Measurements from ENCODE around the gene ZNF296. TPM values are rescaled to one million over a fixed set of nuclear protein-coding genes. Genes with fewer than 3 reads are reported as not detected.

Gene ZNF296
- total RNA-seq, 1 experiment from 2014 or later = 3.7 TPM

DNA sequence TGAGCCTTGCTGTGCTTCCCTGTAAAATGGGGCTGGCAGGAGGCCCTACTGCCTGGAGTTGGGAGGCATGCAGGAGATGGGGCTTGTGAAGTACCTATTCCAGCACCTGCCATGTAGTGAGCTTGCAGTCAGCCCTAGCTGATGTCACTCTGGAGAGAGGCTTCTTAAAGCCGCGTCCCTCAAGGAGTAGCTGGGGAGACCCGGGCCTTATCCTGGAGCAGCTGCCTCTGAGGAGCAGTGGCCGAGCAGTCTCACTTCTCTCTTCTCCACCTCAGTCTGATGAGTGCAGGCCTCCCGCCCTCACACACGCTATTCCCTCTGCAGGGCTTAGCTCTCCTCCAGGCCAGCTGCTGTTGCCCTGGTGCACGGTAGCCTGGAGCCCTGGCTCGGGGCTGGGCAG is 19.4 kb downstream of the ZNF296 start:
- Histone ChIP-seq H3K36me3 (ENCODE audit: low read depth) (peaks cover 39% of the 10 kb centered on the region), H3K79me2 (ENCODE audit: low read depth) (no peaks in the 10 kb centered on the region), H3K4me2 (no peak overlapping the region), H3K27ac (no peak overlapping the region), H2AFZ (no peak overlapping the region), H3K9me2 (ENCODE audit: insufficient read depth) (no peaks in the 10 kb centered on the region), H3K27me3 (ENCODE audit: insufficient read depth, low read depth) (no peaks in the 10 kb centered on the region), H3K9me3 (ENCODE audit: insufficient read depth, low read depth) (no peaks in the 10 kb centered on the region), H4K20me1 (ENCODE audit: insufficient read depth) (peaks cover 64% of the 10 kb centered on the region), H3K4me1 (replicated peaks; ENCODE audit: insufficient read depth) (no peaks in the 10 kb centered on the region), H3F3A (ENCODE audit: insufficient read depth, low read depth) (peaks cover 33% of the 10 kb centered on the region; the same call in 1 of the 2 replicates), H3K4me3 (no peak overlapping the region)
- POLR2A ChIA-PET (ENCODE audit: unreplicated experiment) = no interaction called here
- intact Hi-C loops (cut with micrococcal nuclease; ENCODE audit: unreplicated experiment) = loop anchor here (5.0 to 10.0 kb wide), 2 partner anchors 152 to 275 kb away; partner anchors contain the start of gene APOE
- CTCF ChIA-PET = no interaction called here
- DNase-seq = no peak
- BruUV-seq (replicated peaks) = no TSS peak
- no peak for TF ChIP-seq EZH2 (IDR thresholded peaks at IDR 0.05; ENCODE audit: low read depth)
- TF ChIP-seq, protein P1, sequence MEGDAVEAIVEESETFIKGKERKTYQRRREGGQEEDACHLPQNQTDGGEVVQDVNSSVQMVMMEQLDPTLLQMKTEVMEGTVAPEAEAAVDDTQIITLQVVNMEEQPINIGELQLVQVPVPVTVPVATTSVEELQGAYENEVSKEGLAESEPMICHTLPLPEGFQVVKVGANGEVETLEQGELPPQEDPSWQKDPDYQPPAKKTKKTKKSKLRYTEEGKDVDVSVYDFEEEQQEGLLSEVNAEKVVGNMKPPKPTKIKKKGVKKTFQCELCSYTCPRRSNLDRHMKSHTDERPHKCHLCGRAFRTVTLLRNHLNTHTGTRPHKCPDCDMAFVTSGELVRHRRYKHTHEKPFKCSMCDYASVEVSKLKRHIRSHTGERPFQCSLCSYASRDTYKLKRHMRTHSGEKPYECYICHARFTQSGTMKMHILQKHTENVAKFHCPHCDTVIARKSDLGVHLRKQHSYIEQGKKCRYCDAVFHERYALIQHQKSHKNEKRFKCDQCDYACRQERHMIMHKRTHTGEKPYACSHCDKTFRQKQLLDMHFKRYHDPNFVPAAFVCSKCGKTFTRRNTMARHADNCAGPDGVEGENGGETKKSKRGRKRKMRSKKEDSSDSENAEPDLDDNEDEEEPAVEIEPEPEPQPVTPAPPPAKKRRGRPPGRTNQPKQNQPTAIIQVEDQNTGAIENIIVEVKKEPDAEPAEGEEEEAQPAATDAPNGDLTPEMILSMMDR (conservative IDR thresholded peaks at IDR 0.05) = no peak

DNA sequence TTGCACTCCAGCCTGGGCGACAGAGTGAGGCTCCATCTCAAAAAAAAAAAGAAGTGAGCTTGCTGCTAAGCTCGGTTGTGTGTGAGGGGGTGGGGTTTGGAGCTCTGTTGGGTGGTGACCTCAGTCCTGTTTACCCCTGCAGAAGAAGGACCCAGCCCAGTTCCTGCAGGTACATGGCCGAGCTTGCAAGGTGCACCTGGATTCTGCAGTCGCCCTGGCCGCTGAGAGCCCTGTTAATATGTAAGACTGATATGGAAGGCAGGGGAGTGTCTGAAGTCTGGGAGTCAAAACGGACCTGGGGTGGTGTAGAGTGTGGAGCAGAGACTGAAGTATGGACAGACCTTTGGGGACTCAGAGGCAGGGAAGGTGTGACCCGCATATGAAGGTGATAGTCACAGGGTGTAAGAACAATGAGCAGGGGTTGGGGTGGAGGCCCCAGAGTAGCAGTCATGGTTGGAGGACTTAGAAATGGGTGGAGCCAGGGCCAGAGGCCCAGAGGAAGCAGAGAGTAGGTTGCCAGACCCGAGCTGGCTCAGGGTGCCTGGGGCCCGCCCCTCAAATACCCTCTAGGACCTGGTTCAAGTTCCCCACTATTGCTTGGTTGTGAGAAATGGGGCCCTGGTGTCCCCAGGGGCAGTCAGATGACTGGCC is 24.2 kb downstream of the ZNF296 start:
- no peaks in the 10 kb centered on the region for H3K9me3 ChIP-seq (ENCODE audit: insufficient read depth, low read depth)
- no peaks in the 10 kb centered on the region for H3K27me3 ChIP-seq (ENCODE audit: insufficient read depth, low read depth)
- no TSS peak for BruUV-seq (replicated peaks)
- H3K79me2 ChIP-seq (ENCODE audit: low read depth) = peaks cover 39% of the 10 kb centered on the region
- no peaks in the 10 kb centered on the region for H3K9me2 ChIP-seq (ENCODE audit: insufficient read depth)
- CTCF ChIA-PET = no interaction called here
- TF ChIP-seq, protein P1 (conservative IDR thresholded peaks at IDR 0.05) = no peak
- no peak for TF ChIP-seq EZH2 (IDR thresholded peaks at IDR 0.05; ENCODE audit: low read depth)
- no peak overlapping the region for H3K27ac ChIP-seq
- no peak for DNase-seq
- no peak overlapping the region for H3K4me3 ChIP-seq
- POLR2A ChIA-PET (ENCODE audit: unreplicated experiment) = no interaction called here
- intact Hi-C loops (cut with micrococcal nuclease; ENCODE audit: unreplicated experiment) = loop anchor here (10.0 kb wide), 1 partner anchor 147 kb away; the partner anchor contains the start of gene APOE
- H3K36me3 ChIP-seq (ENCODE audit: low read depth) = peaks cover 31% of the 10 kb centered on the region
- no peak overlapping the region for H2AFZ ChIP-seq
- H4K20me1 ChIP-seq (ENCODE audit: insufficient read depth) = peaks cover 80% of the 10 kb centered on the region
- H3F3A ChIP-seq (ENCODE audit: insufficient read depth, low read depth) = peaks cover 28% of the 10 kb centered on the region; the same call in 1 of the 2 replicates
- H3K4me2 ChIP-seq = no peak overlapping the region
- H3K4me1 ChIP-seq (replicated peaks; ENCODE audit: insufficient read depth) = no peaks in the 10 kb centered on the region

DNA sequence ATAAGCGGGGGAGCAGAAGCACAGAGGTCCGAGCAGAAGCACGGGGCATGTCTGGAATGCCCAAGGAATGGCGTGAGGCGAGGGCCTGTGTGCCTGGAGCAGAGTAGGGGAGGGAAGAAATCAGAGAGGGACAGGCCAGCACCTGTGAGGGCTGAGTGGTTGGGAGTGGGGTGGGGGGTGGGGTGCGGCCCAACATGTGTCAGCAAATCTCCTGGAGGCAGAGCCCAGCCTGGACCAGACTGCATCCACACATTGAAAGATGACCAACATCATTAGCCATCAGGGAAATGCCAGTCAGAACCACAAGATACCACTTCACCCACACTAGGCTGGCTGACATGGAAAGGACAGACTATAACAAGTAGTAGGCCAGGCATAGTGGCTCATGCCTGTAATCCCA is 26.2 kb downstream of the ZNF296 start:
- BruUV-seq (replicated peaks) = no TSS peak
- no peak overlapping the region for H3K4me3 ChIP-seq
- no peak overlapping the region for H2AFZ ChIP-seq
- TF ChIP-seq, protein P1 (conservative IDR thresholded peaks at IDR 0.05) = no peak
- TF ChIP-seq EZH2 (IDR thresholded peaks at IDR 0.05; ENCODE audit: low read depth) = no peak
- no peaks in the 10 kb centered on the region for H3K27me3 ChIP-seq (ENCODE audit: insufficient read depth, low read depth)
- H3K4me2 ChIP-seq = no peak overlapping the region
- no peak overlapping the region for H3K27ac ChIP-seq
- ChIA-PET CTCF (interaction anchor here (0.5 kb wide), 1 partner anchor 96 kb away, joined by 3 read pairs; no protein-coding TSS in a partner anchor), POLR2A (ENCODE audit: unreplicated experiment) (no interaction called here)
- no peaks in the 10 kb centered on the region for H3K9me2 ChIP-seq (ENCODE audit: insufficient read depth)
- DNase-seq = no peak
- peaks cover 97% of the 10 kb centered on the region for H4K20me1 ChIP-seq (ENCODE audit: insufficient read depth)
- no peaks in the 10 kb centered on the region for H3K4me1 ChIP-seq (replicated peaks; ENCODE audit: insufficient read depth)
- peaks cover 59% of the 10 kb centered on the region for H3K79me2 ChIP-seq (ENCODE audit: low read depth)
- peaks cover 43% of the 10 kb centered on the region for H3K36me3 ChIP-seq (ENCODE audit: low read depth)
- H3F3A ChIP-seq (ENCODE audit: insufficient read depth, low read depth) = peaks cover 31% of the 10 kb centered on the region; the same call in 1 of the 2 replicates
- intact Hi-C loops (cut with micrococcal nuclease; ENCODE audit: unreplicated experiment) = loop anchor here (10.0 kb wide), 1 partner anchor 145 kb away; the partner anchor contains the start of gene APOE
- H3K9me3 ChIP-seq (ENCODE audit: insufficient read depth, low read depth) = no peaks in the 10 kb centered on the region

Measured in PC-9 (cell line).